ENCODE data around the gene FAM20A. TPM values are rescaled to one million over a fixed set of nuclear protein-coding genes. Genes with fewer than 3 reads are reported as not detected.
A peak's percentile ranks its signal among the peaks of the same experiment; 100 is the strongest.
"Not testable (repeated sequence)": the region's sequence is repeated elsewhere in the genome, so short reads cannot be mapped to it uniquely, and the experiment has no call there.

FAM20A gene
- total and polyA plus RNA-seq, 2 experiments from 2014 or later, result 15.6 to 15.9 TPM

GRCh38 chr17:68518063-68518815 is 82.9 kb downstream of the FAM20A start:
- no peak for DNase-seq (ENCODE audit: low read depth in 1 of 2, low spot score in 1 of 2)
- peaks cover 39% of the 10 kb centered on the region for H3K36me3 ChIP-seq

DNA sequence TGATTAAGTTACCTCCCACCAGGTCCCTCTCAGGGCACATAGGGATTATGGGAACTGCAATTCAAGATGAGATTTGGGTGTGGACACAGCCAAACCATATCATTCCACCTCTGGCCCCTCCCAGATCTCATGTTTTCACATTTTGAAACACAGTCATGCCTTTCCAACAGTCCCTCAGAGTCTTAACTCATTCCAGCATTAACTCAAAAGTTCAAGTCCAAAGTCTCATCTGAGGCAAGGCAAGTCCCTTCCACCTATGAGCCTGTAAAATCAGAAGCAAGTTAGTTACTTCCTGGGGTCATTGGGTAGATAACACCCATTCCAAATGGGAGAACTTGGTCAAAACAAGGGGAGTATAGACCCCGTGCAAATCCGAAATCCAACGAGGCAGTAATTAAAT is 83.6 kb downstream of the FAM20A start:
- not testable (repeated sequence) for H3K27ac ChIP-seq; H3K4me3 ChIP-seq; H3K27me3 ChIP-seq; H3K9me3 ChIP-seq (ENCODE audit: low read depth); DNase-seq (ENCODE audit: low read depth in 1 of 2, low spot score in 1 of 2)
- H3K36me3 ChIP-seq, result peaks cover 33% of the 10 kb centered on the region
- peaks cover 30% of the 10 kb centered on the region for H3K4me1 ChIP-seq (ENCODE audit: low read depth)

More at GRCh38 chr17:68518063-68518815, 82.9 kb downstream of the FAM20A start:
- H3K4me3 ChIP-seq, result no peak overlapping the region
- no peak overlapping the region for H3K27ac ChIP-seq
- no peaks in the 10 kb centered on the region for H3K9me3 ChIP-seq (ENCODE audit: low read depth)
- peaks cover 36% of the 10 kb centered on the region for H3K4me1 ChIP-seq (ENCODE audit: low read depth)
- TF ChIP-seq CTCF (IDR thresholded peaks at IDR 0.05; ENCODE audit: low read depth, low read length), result no peak
- H3K27me3 ChIP-seq, result no peaks in the 10 kb centered on the region

DNA sequence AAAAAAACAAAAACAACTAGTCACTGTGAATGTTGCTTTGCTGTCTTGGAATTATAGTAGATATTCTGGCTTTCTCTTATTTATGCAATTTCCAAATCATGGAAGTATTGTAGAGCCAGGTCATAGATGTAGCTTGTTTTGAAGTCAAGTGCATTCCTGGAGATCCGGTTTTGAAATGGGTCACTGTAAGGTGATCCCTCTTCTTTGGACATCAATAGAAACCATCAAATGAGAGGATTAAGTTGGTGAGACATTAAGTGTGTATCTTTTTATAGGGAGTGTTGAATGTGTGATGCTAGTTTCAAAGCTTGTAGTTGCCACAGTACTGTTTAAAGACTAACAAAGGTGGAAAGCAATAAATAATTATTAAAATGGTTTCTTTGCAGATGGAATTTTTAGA is 84.4 kb downstream of the FAM20A start:
- Histone ChIP-seq H3K4me1 (ENCODE audit: low read depth) (peaks cover 21% of the 10 kb centered on the region), H3K4me3 (no peak overlapping the region), H3K9me3 (ENCODE audit: low read depth) (no peaks in the 10 kb centered on the region), H3K36me3 (peaks cover 25% of the 10 kb centered on the region), H3K27me3 (no peaks in the 10 kb centered on the region), H3K27ac (no peak overlapping the region)
- DNase-seq (ENCODE audit: low read depth in 1 of 2, low spot score in 1 of 2), result no peak
- TF ChIP-seq CTCF (IDR thresholded peaks at IDR 0.05; ENCODE audit: low read depth, low read length), result no peak

- Histone ChIP-seq H3K4me3 (peak overlapping the region; percentile 91), H3K4me1 (ENCODE audit: low read depth) (peaks cover 30% of the 10 kb centered on the region), H3K27me3 (no peaks in the 10 kb centered on the region), H3K27ac (peak overlapping the region; percentile 14), H3K9me3 (ENCODE audit: low read depth) (no peaks in the 10 kb centered on the region), H3K36me3 (peaks cover 21% of the 10 kb centered on the region)
- peak; percentile 26 to 93 for DNase-seq (ENCODE audit: low read depth in 1 of 2, low spot score in 1 of 2)
- no peak for TF ChIP-seq CTCF (IDR thresholded peaks at IDR 0.05; ENCODE audit: low read depth, low read length)
These were observed 86.1 kb downstream of the FAM20A start for GRCh38 chr17:68514831-68515635.

- no peak for DNase-seq (ENCODE audit: low read depth in 1 of 2, low spot score in 1 of 2)
- H3K27ac ChIP-seq, result peak overlapping the region; percentile 97
These were observed 87.2 kb downstream of the FAM20A start for GRCh38 chr17:68513932-68514331.

More at GRCh38 chr17:68513932-68514331, 87.2 kb downstream of the FAM20A start:
- Histone ChIP-seq H3K36me3 (peaks cover 21% of the 10 kb centered on the region), H3K4me3 (peak overlapping the region; percentile 91), H3K4me1 (ENCODE audit: low read depth) (peaks cover 31% of the 10 kb centered on the region), H3K9me3 (ENCODE audit: low read depth) (no peaks in the 10 kb centered on the region), H3K27me3 (no peaks in the 10 kb centered on the region)
- TF ChIP-seq CTCF (IDR thresholded peaks at IDR 0.05; ENCODE audit: low read depth, low read length), result no peak
